ENCODE data around the gene ADGRL3. TPM values are rescaled to one million over a fixed set of nuclear protein-coding genes. Genes with fewer than 3 reads are reported as not detected.

ADGRL3 gene
- total RNA-seq, 1 experiment from 2014 or later: not detected

DNA sequence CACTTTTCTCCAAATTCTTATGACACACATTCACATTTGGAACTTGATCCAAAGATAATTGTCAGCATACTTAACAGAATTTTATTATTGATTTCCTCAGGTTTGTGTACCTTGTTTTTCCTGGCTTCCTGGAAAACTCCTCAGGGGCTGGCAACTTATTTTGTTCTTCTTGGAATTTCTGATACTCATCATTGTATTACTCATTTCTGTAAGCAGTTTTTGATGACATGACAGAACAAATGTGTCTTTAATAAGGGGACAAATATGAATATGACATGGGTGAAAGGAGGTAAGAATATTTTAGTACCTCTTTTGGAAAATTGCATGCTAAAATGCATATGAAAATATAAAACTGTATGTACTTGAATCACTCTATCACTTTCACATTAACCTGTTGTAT lies 237.8 kb downstream of the ADGRL3 start:
- DNase-seq (ENCODE audit: low read depth): no peak
- in situ Hi-C loops (cut with HindIII; ENCODE audit: low pct_unique_long_range_greater_than_20kb, low sequenced_read_pairs): no loop called here

DNA sequence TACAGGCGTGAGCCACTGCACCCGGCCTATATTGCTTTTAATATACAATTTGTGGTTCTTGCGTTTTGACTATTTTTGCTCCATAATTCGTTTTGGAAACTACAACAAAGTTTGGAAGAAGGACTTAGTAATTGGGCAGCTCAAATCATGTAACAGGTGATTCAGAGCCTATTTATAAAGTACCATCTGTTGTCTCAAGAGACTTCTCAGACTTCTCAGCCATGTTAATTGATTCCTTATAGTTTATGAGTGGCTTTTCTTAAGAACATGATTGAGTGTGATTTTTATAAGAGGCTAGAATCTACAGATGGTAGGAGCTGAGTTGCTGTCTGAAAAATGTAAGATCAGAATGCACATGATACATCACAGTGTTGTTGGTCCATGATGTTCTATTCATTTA lies 240.2 kb downstream of the ADGRL3 start:
- in situ Hi-C loops (cut with HindIII; ENCODE audit: low pct_unique_long_range_greater_than_20kb, low sequenced_read_pairs): no loop called here
- no peak for DNase-seq (ENCODE audit: low read depth)

DNA sequence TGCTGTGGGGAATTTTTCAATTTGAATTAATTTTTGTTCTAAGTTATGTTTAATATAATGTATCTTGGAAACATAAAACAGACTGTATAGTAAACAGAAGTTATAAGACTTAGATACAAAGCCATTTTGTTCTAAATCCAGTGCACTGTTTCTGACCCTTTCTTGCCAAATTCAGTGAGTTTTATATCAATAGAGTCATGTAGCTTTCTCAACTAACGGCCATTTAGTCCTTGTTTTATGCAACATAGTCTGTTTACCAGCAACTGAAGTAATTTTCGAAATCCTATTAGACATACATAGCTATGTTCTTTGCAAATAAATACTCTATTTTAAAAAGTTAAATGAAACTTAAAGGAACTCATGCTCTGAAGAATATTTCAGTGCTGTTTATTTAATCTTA lies 242.8 kb downstream of the ADGRL3 start:
- DNase-seq (ENCODE audit: low read depth): no peak
- in situ Hi-C loops (cut with HindIII; ENCODE audit: low pct_unique_long_range_greater_than_20kb, low sequenced_read_pairs): no loop called here

DNA sequence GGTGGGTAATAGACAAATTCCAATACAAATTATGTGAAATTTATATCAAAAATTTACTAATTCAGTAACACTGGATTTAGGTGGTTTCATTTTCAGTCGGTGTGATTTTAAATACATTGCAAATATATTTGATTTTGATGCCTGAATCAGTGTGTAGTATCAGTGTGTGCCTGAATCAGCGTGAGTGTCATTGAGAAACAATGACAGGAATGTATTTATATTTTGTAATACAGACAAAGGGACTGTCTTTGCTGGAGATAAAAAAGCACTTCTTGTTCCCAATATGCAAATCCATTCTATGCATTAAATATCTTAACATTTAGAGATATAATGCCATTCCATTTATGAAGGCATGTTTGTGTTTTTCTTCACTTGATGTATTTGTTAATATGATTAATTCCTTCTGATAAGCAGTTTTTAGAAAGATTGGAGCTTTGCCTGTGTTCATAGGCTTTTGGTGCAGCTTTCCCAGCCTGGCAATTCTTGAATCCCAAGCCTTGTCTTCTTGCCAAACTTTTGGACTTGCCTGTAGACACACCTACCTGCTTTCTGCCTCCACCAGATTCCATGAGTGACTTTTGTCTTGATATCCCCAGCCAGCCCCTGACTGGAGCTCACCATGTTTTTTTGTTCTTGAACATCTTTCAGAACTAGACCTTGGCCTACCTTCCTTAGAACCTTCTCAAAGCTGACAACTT lies 243.8 kb downstream of the ADGRL3 start:
- DNase-seq (ENCODE audit: low read depth): no peak
- in situ Hi-C loops (cut with HindIII; ENCODE audit: low pct_unique_long_range_greater_than_20kb, low sequenced_read_pairs): no loop called here

DNA sequence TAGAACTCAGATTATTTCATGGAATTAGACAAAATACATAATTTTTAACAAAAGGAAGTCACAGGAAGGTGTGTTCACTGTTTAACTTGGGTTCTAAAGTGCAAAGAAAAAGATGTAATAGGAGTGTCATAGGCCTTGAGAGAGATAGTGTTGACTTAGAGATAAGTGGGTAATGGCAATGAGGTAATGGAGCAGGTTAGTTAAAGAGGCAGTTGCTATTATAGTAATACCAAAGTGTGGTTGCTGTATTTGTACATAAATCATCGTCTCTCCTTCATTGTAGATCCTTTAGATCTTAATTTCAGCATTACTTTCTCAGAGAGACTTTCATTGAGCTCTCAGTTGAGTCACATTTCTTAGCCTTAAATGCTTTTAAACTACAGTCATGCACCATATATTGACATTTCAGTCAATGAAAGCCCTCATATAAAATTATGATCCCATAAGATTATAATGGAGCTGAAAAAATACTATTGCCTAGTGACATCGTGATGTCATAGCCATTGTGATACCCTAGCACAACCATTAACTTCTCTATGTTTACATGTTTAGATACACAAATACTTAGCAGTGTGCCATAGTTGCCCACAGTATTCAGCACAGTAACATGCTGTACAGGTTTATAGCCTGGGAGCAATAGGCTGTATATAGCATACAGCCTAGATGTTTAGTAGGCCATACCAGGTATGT lies 245.4 kb downstream of the ADGRL3 start:
- in situ Hi-C loops (cut with HindIII; ENCODE audit: low pct_unique_long_range_greater_than_20kb, low sequenced_read_pairs): no loop called here

DNA sequence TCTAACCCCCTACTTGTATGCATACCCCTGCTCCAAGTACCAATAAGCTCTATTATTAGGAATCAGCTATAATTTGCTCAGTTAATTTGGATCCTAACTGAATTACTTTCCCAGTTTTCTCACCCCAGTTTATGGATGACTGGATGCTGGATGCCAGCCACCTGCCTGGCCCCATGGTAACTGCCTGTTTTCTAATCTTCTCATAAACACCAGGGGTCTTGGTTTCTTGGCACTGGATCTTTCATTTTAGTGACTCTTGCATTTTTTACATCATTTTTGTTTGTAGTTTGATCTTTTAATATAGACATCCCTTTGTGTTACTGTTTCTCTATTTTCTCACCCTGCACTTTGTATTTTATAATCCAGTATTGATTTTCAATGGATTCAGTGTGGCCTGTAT lies 246.8 kb downstream of the ADGRL3 start:
- DNase-seq (ENCODE audit: low read depth): no peak
- in situ Hi-C loops (cut with HindIII; ENCODE audit: low pct_unique_long_range_greater_than_20kb, low sequenced_read_pairs): no loop called here

More for the DNA sequence above, 245.4 kb downstream of the ADGRL3 start:
- DNase-seq (ENCODE audit: low read depth): no peak

DNA sequence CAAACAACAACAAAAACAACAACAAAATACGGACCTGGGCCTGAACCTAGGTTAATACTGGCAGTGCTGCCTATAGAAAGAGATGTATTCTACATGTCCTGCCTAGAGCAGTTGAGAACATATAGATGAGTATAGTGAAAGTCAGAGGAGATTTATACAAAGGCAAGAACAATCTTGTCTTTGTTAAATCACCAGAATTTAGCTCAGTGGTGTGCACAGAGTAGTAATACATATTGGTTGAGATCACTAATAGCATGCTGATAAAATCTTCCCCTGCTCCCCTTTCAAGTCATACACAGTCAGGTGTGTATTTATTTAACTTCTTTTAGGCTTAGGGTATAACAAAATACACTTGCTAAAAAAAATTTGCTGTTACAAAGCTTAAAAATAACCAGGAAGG lies 247.8 kb downstream of the ADGRL3 start:
- no peak for DNase-seq (ENCODE audit: low read depth)
- in situ Hi-C loops (cut with HindIII; ENCODE audit: low pct_unique_long_range_greater_than_20kb, low sequenced_read_pairs): no loop called here

DNA sequence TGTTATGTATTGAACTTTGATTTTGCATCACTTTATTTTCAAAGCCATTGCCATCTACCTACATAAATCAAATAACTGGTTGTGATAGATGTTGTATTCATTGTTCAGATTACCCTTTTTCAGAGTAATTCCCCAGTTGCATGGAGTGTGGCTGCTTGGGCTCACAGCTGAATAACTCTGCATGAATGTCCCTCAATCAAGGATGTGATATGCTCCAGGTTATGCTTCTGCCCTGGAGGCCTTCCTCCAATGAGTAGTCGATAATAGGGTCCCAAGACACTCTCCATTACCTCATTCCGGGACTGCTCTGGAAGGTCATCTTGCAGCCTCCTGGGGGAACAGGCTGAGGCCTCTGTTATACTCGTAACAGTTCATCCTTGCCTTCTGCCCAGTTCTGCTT lies 251.8 kb downstream of the ADGRL3 start:
- in situ Hi-C loops (cut with HindIII; ENCODE audit: low pct_unique_long_range_greater_than_20kb, low sequenced_read_pairs): no loop called here
- no peak for DNase-seq (ENCODE audit: low read depth)

DNA sequence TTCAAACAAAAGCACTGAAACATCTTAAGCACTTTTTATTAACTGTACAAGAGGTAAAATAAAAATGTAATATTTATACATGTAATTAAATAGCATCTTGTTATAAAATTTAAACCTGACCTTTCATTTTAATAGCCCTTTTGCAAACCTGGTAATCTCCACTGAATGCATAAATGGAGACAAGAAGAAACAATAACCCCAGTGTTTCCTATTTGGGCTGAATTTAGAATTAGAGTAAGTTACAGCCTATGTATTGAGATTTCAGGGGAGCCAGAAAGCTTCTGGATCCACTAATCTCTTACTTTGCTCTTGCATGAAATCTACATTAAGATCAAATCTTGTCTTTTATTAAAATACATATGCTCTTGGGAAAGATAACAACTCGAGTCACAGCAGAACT lies 261.8 kb downstream of the ADGRL3 start:
- no peak for DNase-seq (ENCODE audit: low read depth)
- in situ Hi-C loops (cut with HindIII; ENCODE audit: low pct_unique_long_range_greater_than_20kb, low sequenced_read_pairs): no loop called here

DNA sequence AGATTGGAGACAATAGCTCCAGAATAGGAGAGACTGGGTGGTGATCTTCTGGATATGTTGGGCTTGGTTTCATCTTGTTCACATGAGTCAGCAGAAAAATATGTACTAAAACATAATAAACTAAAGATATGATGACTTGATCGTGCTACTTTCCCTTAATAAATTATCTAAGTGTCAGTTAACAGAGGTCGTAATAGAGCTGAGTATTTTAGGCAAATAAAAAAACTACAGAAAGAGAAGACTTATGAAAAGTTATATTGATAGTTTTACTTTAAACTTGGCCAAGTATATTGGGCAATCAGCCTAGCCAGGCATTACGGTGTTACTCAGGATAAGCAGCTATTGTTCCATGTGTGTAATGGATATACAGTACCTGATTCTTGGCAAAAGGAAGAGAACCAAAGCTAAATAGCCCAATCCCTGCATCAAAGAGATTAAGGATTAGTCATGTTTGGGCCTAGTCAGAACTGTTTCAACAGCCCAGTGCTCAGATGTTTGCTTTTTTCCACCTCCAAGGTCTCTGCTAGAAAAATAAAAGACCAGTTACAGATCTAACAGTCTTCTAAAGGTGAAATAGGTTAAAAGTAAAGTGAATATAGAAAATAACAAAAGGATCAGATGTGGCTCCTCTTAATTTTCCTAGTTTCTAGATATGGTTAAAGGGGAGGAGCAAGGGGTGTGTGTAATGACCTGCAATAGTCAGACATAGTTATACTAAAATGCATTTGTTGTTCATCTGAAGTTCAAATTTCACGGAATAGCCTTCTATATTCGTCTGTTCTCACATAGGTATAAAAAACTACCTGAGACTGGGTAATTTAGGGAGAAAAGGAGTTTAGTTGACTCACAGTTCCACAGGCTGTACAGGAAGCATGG lies 262.6 kb downstream of the ADGRL3 start:
- peak; percentile 2 for DNase-seq (ENCODE audit: low read depth)
- in situ Hi-C loops (cut with HindIII; ENCODE audit: low pct_unique_long_range_greater_than_20kb, low sequenced_read_pairs): no loop called here

DNA sequence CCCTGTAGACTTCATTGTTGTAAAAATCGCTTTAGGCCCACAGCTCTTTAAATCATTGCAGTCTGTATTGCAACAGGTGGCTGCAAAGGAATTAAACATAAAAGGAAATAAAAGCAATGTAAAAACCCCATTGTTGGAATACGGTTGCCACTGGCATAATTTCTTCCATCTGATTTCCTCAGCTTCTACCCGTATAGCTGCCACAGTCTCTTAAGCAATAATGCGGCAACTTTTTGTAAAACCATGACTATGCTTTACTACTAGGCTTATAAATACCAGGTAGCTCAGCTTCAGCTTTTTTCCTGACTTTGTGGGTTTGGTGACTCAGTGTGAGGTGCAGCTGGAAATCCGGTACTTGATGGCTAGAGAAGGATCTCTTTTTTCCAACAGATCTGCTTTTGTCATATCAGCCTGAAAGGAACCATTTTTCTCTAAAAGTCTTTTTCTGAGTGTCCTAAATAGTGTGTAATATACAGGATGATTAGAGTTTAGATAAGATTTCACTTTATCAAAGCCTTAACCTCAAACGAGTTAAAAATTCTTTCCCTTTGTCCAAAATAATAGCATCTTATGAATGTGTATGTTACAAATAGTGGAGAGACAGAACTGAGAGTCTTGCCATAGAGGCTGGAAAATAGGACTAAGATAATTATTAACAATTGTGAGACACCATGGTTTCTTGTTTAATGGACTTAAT lies 268.0 kb downstream of the ADGRL3 start:
- in situ Hi-C loops (cut with HindIII; ENCODE audit: low pct_unique_long_range_greater_than_20kb, low sequenced_read_pairs): no loop called here
- no peak for DNase-seq (ENCODE audit: low read depth)

DNA sequence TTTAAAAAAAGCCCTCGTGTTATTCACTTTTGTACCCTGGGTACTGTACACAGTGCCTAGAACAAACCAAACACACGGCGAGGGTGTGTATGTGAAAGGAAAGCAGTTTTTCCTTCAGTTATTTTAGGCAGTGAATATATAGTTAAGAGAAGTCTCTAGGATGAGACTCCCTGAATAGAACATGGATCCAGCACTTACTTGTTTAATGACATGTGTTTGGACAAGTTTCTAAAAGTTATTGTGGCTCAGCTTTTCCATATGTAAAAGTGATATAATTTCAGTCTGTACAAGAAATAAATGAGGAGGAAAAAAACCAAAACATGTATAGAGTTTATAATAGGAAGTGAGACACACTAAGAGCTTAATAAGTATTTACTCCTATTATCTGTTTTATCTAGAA lies 273.2 kb downstream of the ADGRL3 start:
- no peak for DNase-seq (ENCODE audit: low read depth)
- in situ Hi-C loops (cut with HindIII; ENCODE audit: low pct_unique_long_range_greater_than_20kb, low sequenced_read_pairs): no loop called here

DNA sequence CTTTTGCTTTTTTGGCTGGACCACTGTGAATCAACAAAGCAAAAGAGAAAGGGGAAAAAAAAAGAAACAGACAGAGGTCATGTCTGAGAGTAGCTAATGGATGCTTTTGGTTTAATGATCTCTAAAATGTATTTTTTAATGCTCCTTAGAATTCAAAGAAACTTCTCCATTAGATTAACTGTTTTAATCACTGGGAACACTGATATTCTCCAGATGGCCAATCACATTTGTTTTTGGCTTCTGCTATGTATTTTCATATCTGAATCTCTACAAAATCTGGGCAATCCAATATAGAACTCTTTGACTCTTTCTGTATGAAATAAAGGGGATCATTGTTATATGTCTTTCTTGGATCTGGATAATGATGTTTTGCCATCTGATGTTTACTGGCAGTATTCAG lies 278.2 kb downstream of the ADGRL3 start:
- in situ Hi-C loops (cut with HindIII; ENCODE audit: low pct_unique_long_range_greater_than_20kb, low sequenced_read_pairs): no loop called here
- no peak for DNase-seq (ENCODE audit: low read depth)

DNA sequence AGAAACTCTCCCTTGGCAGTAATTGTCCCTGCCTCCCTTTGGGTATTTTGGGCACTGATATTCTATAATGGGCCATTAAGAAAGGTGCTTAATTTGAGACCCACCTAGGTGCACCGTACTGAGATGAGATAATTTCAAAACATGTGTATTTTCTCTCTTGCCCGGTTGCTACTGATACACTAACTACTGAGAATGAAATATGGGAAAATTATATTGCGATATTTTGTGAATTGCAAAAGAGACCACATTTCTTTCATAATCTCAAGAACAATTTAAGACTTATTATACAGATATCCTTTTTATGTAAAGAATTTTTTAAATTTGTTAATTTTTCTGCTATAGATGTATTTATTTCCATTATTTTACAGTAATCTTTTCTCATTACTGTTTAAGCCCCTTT lies 284.9 kb downstream of the ADGRL3 start:
- in situ Hi-C loops (cut with HindIII; ENCODE audit: low pct_unique_long_range_greater_than_20kb, low sequenced_read_pairs): no loop called here
- no peak for DNase-seq (ENCODE audit: low read depth)

DNA sequence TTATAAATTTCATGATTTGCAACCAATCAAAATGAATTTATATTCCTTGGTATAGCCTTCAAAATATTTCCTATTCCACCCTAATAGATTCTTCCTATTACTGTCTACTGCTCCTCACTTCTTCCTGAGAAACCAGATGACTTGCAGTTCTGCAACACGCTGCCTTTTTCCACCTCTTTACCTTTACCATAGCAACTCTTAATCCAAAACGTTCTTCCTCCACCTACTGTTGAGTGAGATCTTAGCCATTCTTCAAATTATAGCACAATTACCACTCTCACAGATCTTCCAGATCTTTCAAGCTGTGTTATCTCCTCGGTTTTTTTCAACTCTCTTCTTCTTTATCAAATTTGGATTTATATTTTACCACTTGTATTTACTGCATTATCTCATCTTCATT lies 289.8 kb downstream of the ADGRL3 start:
- in situ Hi-C loops (cut with HindIII; ENCODE audit: low pct_unique_long_range_greater_than_20kb, low sequenced_read_pairs): no loop called here

DNA sequence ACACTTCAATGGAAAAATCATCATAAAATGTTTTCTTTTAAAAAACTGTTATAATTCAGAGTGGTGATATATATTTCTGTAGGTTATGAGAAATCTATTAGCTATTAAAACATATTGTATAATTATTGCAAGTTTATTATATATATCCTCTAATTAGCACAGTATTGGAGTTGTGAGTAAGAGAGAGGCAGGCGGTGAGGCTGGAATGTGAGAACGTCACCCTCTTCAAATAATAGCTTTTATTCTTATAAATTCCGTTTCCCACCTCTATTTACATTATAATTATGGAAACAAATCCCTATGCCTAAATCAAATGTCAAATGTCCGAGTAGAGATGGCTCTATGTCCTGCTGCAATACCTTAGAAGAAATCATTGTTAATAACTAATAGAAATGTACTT lies 292.9 kb downstream of the ADGRL3 start:
- no peak for DNase-seq (ENCODE audit: low read depth)
- in situ Hi-C loops (cut with HindIII; ENCODE audit: low pct_unique_long_range_greater_than_20kb, low sequenced_read_pairs): no loop called here

More for the DNA sequence above, 289.8 kb downstream of the ADGRL3 start:
- DNase-seq (ENCODE audit: low read depth): no peak

DNA sequence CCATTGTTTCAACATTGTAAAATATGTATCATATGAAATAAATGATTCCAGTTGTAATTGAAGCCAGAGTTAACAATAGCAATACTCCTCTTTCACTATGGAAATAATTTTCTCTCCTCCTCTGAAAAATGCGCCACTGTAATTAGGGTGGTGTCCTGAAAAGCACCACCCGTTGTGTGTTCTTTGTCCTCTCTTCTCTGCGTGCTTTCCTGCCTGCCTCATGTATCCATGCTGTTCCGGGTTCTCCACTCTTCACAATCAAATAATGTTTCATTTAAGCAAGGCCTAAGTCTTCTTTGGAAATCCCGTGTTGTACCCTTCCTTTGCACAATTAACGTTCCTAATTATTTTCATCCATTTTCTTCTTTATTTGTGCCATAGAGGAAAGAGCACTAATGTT lies 293.3 kb downstream of the ADGRL3 start:
- no peak for DNase-seq (ENCODE audit: low read depth)
- in situ Hi-C loops (cut with HindIII; ENCODE audit: low pct_unique_long_range_greater_than_20kb, low sequenced_read_pairs): no loop called here

DNA sequence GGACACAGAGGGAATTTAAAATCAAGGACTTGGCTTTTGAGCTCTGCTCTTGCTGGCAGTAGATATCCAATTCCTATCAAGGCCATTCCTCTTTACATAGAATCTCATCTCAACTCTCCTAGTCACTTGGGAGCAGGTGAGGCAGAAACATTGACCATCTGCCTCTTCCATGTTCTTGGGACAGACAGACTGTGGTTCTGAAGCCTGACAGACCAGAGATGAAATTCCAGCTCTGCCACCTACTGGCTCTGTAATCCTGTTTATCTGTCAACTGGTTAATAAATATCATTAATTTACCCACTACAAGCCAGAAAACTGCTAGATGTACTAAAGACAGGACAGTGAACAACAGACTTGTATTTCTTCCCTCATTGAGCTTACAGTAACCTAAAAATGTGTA lies 300.8 kb downstream of the ADGRL3 start:
- in situ Hi-C loops (cut with HindIII; ENCODE audit: low pct_unique_long_range_greater_than_20kb, low sequenced_read_pairs): no loop called here
- DNase-seq (ENCODE audit: low read depth): no peak

DNA sequence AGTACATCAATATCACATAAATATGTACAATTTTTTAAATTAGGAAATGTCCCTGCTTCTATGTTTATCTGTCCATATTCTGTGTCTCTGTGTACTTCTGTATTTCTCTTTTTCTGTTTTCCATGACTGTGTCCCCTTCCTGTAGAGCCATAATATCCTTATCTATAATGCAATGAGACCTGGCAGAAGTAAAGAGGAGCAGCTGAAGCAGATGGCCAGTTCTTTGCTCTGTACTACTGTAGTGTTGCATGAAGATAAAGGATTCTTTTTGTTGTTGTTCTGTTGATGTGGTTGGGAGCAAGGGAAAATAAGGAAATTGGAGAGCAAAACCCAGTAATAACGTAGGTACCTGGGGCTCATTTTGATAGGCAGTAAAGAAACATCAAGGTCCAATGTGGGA lies 301.7 kb downstream of the ADGRL3 start:
- no peak for DNase-seq (ENCODE audit: low read depth)
- in situ Hi-C loops (cut with HindIII; ENCODE audit: low pct_unique_long_range_greater_than_20kb, low sequenced_read_pairs): no loop called here

Measured in Caki2 (cell line).